Breast epithelium (tissue), 4 donors: ENCODE data around the gene RPS6KL1. TPM values are rescaled to one million over a fixed set of nuclear protein-coding genes. Genes with fewer than 3 reads are reported as not detected.
"Not testable (repeated sequence)": the region's sequence is repeated elsewhere in the genome, so short reads cannot be mapped to it uniquely, and the experiment has no call there.

Source experiments
- DNase-seq, 2 donors: peaks; one replicate each; pipeline ENCODE4 v3.0.0-alpha.2; 2019; ENCODE audit warnings: low spot score in 2 of 2
- H3K27ac ChIP-seq, 2 donors: fragments of 200-600 bp; sonication (generic) in 1 of 2; one replicate each; pipeline ENCODE4 v1.5.1; 2016 to 2019; ENCODE audit warnings: mild to moderate bottlenecking in 1 of 2
- H3K27me3 ChIP-seq, 2 donors: fragments of 200-600 bp; sonication (generic) in 1 of 2; one replicate each; pipeline versions ENCODE4 v1.5.1 to v1.6.0; 2017 to 2019; ENCODE audit warnings: control low read depth in 1 of 2, mild to moderate bottlenecking in 1 of 2
- H3K36me3 ChIP-seq: fragments of 200-600 bp; one replicate; pipeline ENCODE4 v1.5.1; 2019
- H3K4me1 ChIP-seq, 2 donors: fragments of 200-600 bp; sonication (generic); one replicate each; pipeline ENCODE4 v1.5.1; 2016 to 2019; ENCODE audit warnings: control low read depth in 1 of 2
- H3K4me3 ChIP-seq, 3 donors: fragments of 200-600 bp; sonication (generic); 1 replicate in 2 of 3; 2 replicates in 1 of 3; pipeline ENCODE4 v1.5.1; 2016 to 2019; ENCODE audit warnings: mild to moderate bottlenecking in 3 of 3, moderate library complexity in 2 of 3
- H3K9me3 ChIP-seq, 2 donors: fragments of 200-600 bp; sonication (generic) in 1 of 2; one replicate each; pipeline ENCODE4 v1.5.1; 2016 to 2019; ENCODE audit warnings: control low read depth in 1 of 2
- POLR2A ChIP-seq: fragments of 450-650 bp; IDR thresholded peaks from one replicate; pipeline ENCODE4 v1.6.1; 2016; ENCODE audit warnings: antibody characterized with exemption, mild to moderate bottlenecking, moderate library complexity
- POLR2AphosphoS5 ChIP-seq, 3 donors: sonication (generic); formaldehyde crosslinking; IDR thresholded peaks; one replicate each; pipeline ENCODE4 v1.6.1; 2017; ENCODE audit warnings: antibody characterized with exemption in 3 of 3
- intact Hi-C: fragments of 100-400 bp; cut with DNase I; formaldehyde crosslinking; loops from one replicate; pipeline ENCODE4 v1.15.1; 2023; ENCODE audit warnings: low total_unique reads
- total RNA-seq, 3 donors: library from RNA; depleted of rRNA; stranded (reverse); fragments of >200 nt; gene quantifications; one replicate each; pipeline ENCODE4 v1.1.0, GENCODE V29; 2016
- TF ChIP-seq, protein P1 (sequence below), 3 donors: fragments of 450-650 bp; IDR thresholded peaks; one replicate each; pipeline ENCODE4 v1.5.1; 2016 to 2017; ENCODE audit warnings: antibody characterized with exemption in 3 of 3, mild to moderate bottlenecking in 3 of 3, moderate library complexity in 3 of 3

Gene RPS6KL1
- total RNA-seq, 3 donors from 2014 or later, result 2.9 to 5.6 (median 3.3) TPM

DNA sequence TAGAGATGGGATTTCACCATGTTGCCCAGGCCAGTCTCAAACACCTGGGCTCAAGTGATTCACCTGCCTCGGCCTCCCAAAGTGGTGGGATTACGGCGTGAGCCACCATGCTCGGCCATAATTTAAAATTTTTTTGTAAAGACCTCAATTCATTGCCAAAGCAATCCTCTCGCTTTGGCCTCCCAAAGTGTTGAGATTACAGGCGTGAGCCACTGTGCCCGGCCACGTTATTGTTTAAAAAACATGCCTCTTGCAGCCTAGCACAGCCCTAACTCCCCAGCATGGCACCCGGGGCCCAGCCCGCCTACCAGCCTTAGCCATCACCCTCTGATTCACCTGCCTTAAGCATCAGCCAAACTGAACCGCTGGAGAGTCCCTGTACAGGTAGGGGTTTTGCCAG lies 13.1 kb upstream of the RPS6KL1 start:
- Histone ChIP-seq H3K4me3 (no peak overlapping the region), H3K36me3 (no peaks in the 10 kb centered on the region), H3K4me1 (peaks cover 6 to 14% of the 10 kb centered on the region in 2 donors), H3K27ac (no peak overlapping the region), H3K27me3 (no peaks in the 10 kb centered on the region), H3K9me3 (no peaks in the 10 kb centered on the region)
- no peak for TF ChIP-seq POLR2A
- DNase-seq, result no peak
- intact Hi-C loops, result no loop called here

DNA sequence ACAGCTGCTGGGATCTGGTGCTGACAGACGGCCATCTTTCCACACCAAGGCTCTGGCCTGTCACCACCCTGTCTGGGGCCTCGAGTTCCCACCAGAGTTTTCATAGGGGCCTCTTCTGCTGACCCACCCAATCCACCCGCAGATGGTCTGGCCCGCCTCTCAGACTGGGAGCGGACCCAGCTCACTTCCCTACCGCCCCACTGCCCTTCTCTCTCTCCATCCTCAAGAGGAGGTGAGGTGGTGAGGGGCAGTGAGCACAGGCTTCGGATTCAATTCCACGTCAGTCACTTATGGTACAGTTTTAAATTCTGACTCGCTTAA lies 12.3 kb upstream of the RPS6KL1 start:
- Histone ChIP-seq H3K9me3 (no peaks in the 10 kb centered on the region), H3K36me3 (no peaks in the 10 kb centered on the region), H3K4me1 (peaks cover 6 to 12% of the 10 kb centered on the region in 2 donors), H3K27me3 (no peaks in the 10 kb centered on the region), H3K27ac (peak overlapping the region in 1 of 2 donors; percentile 12), H3K4me3 (no peak overlapping the region)
- no peak for TF ChIP-seq POLR2A
- TF ChIP-seq POLR2AphosphoS5 (IDR thresholded peaks at IDR 0.05), result no peak
- TF ChIP-seq, protein P1, sequence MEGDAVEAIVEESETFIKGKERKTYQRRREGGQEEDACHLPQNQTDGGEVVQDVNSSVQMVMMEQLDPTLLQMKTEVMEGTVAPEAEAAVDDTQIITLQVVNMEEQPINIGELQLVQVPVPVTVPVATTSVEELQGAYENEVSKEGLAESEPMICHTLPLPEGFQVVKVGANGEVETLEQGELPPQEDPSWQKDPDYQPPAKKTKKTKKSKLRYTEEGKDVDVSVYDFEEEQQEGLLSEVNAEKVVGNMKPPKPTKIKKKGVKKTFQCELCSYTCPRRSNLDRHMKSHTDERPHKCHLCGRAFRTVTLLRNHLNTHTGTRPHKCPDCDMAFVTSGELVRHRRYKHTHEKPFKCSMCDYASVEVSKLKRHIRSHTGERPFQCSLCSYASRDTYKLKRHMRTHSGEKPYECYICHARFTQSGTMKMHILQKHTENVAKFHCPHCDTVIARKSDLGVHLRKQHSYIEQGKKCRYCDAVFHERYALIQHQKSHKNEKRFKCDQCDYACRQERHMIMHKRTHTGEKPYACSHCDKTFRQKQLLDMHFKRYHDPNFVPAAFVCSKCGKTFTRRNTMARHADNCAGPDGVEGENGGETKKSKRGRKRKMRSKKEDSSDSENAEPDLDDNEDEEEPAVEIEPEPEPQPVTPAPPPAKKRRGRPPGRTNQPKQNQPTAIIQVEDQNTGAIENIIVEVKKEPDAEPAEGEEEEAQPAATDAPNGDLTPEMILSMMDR (IDR thresholded peaks at IDR 0.05), result no peak
- intact Hi-C loops, result no loop called here
- DNase-seq, result no peak

DNA sequence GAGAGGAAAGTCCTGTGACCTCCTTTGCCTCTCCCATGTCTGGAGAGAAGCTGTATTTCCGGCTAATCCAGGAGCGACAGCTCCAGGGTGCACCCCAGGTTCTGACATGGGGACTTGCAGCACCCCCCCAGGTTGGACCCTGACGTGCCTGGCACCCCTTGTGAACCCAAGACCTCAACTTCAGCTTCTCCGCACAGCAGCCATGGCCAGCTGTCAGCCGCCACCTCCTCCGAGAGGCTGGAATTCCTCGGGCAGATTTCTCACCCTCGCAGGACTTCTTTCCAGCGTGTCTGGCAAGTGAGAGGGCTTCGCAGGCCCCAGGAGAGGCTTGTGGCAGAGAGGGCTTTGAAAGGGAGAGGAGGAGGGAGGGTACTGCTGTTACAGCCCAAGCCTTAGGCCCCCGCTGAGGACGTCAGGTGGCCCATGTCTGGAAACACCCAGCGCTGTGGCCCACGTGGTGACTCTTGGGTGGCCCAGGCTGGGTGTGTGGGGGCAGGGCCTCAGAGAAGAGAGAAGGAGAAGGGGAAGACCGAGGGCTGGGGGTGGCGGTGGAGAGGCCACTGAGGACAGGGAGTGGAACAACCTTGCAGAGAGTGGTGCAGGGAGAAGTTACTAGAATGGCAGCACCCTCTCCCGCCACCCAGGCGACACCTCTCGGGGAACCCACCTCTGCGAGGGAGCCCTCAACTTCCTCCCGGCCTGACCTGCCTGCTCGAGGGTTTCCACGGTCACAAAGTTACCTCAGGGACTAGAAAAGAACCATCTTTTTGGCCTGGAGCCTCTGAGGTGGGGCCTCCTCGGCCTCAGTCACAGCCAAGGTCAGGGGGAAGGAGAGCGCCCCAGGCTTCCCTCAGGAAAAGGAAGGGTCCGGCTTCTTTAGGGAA lies 11.7 kb upstream of the RPS6KL1 start:
- H3K36me3 ChIP-seq, result no peaks in the 10 kb centered on the region
- no peaks in the 10 kb centered on the region for H3K27me3 ChIP-seq
- no peak overlapping the region for H3K4me3 ChIP-seq
- intact Hi-C loops, result no loop called here
- DNase-seq, result no peak
- H3K4me1 ChIP-seq, result peaks cover 3 to 6% of the 10 kb centered on the region in 2 donors
- H3K9me3 ChIP-seq, result no peaks in the 10 kb centered on the region
- TF ChIP-seq POLR2AphosphoS5 (IDR thresholded peaks at IDR 0.05) (no peak), POLR2A (no peak)
- TF ChIP-seq, protein P1 (IDR thresholded peaks at IDR 0.05), result no peak
- peak overlapping the region in 1 of 2 donors; percentile 72 for H3K27ac ChIP-seq

DNA sequence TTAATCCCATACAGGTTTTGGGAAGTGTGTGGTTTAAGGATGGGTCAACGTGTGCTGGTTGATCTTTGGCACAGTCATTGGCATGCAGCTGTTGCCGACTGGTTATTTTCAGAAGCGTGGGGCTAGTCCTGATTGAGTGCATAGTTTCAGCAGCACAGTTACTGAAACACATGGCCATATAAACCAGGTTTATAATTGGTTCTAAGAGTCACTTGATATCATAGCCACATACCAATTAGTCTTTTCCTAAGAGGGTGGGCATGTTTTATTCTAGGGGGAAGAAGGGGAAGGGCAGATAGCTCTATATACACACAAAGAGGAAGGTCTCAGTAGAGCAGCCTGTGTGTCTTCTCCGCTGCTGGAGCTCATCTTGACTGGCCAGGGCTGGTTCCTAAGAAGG lies 11.0 kb upstream of the RPS6KL1 start:
- no peaks in the 10 kb centered on the region for H3K4me1 ChIP-seq
- no peaks in the 10 kb centered on the region for H3K9me3 ChIP-seq
- peak overlapping the region in 1 of 2 donors; percentile 72 for H3K27ac ChIP-seq
- no peak for DNase-seq
- TF ChIP-seq, protein P1 (IDR thresholded peaks at IDR 0.05), result no peak
- TF ChIP-seq POLR2A (no peak), POLR2AphosphoS5 (IDR thresholded peaks at IDR 0.05) (no peak)
- no peaks in the 10 kb centered on the region for H3K27me3 ChIP-seq
- intact Hi-C loops, result no loop called here
- H3K36me3 ChIP-seq, result no peaks in the 10 kb centered on the region
- H3K4me3 ChIP-seq, result no peak overlapping the region

DNA sequence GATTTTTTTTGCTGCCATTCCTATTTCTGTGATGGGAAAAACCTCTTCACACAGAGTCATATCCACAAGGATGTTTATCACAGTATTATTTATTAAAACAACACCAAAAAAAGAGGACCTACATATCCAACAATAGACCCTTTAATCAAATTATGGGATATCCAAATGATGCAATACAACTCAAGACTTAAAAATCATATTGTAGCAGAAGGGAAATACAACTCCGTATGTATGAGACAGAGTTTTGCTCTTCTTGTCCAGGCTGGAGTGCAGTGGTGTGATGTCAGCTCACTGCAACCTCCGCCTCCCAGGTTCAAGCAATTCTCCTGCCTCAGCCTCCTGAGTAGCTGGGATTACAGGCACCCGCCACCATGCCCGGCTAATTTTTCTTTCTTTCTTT lies 9.9 kb upstream of the RPS6KL1 start:
- intact Hi-C loops, H3K27me3 ChIP-seq, H3K36me3 ChIP-seq, H3K4me3 ChIP-seq, DNase-seq, H3K4me1 ChIP-seq, H3K9me3 ChIP-seq: not testable (repeated sequence)
- H3K27ac ChIP-seq, result peak overlapping the region; percentile 41 to 69

DNA sequence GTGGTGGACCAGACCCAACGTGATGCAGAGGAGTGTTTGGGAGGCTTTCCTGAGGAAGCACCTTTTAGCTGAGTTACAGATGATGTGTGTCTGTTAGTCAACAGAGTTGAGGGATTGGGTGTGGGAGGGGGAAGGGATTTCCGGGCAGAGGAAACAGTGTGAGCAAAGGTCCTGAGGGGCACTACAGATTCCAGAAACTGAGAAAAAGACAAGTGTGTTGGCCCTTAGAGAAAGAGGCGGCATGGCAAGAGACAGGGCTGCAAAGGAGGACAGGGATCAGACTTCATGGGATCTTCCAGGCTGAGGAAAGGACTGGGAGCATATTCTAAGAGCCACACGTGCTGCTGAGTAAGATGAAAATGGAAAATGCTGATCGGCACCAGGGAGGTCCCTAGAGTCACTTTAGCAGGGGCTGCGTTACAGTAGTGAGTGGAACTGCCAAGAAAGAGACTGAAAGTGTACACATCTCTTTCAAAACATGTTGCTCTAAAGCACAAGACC lies 9.4 kb upstream of the RPS6KL1 start:
- Histone ChIP-seq H3K27ac (peak overlapping the region in 1 of 2 donors; percentile 69), H3K9me3 (no peaks in the 10 kb centered on the region), H3K27me3 (no peaks in the 10 kb centered on the region), H3K36me3 (no peaks in the 10 kb centered on the region), H3K4me1 (no peaks in the 10 kb centered on the region), H3K4me3 (no peak overlapping the region)
- intact Hi-C loops, result no loop called here
- no peak for DNase-seq
- TF ChIP-seq, protein P1 (IDR thresholded peaks at IDR 0.05), result no peak
- no peak for TF ChIP-seq POLR2A
- peak in 1 of 3 donors; percentile 28 for TF ChIP-seq POLR2AphosphoS5 (IDR thresholded peaks at IDR 0.05)

DNA sequence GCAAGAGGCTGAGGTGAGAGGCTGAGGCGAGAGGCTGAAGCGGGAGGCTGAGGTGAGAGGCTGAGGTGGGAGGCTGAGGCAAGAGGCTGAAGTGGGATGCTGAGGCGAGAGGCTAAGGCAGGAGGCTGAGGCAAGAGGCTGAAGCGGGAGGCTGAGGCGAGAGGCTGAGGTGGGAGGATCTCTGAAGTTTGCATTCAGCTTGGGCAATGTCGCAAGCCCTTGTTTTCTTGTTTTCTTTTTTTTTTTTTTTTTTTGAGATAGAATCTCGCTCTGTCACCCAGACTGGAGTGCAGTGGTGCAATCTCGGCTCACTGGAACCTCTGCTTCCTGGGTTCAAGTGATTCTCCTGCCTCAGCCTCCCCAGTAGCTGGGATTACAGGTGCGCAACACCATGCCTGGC lies 8.7 kb upstream of the RPS6KL1 start:
- H3K36me3 ChIP-seq, intact Hi-C loops, DNase-seq, H3K9me3 ChIP-seq, H3K4me3 ChIP-seq, H3K4me1 ChIP-seq, H3K27me3 ChIP-seq: not testable (repeated sequence)
- H3K27ac ChIP-seq, result peak overlapping the region in 1 of 2 donors; percentile 69
